8988T (cell line): ENCODE results near the gene PEX14.
A peak's percentile ranks its signal among the peaks of the same experiment; 100 is the strongest.
"Not testable (repeated sequence)": the region's sequence is repeated elsewhere in the genome, so short reads cannot be mapped to it uniquely, and the experiment has no call there.

Experiments
- DNase-seq: peaks from one replicate; pipeline ENCODE4 v3.0.0; 2011

The PEX14 gene

DNA sequence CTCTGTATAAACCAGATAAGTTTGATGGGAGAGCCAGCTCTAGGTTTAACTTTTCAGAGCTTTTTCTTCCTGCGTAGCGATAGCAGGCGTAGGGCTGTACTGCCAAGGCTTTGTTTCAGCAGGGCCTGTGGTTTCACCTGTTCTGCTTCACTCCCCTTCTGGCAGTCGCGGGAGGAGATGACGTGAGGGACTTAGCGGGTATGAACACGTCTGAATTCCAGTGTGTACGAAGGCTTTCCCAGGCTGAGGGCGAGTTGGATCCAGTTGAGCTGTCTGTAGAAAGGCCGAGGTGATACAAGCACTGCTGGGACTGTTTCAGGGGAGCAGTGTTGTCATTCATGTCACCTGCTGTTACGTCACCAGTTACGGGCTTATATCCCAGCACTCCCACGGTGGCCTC is 21.2 kb downstream of the PEX14 start:
- no peak for DNase-seq

DNA sequence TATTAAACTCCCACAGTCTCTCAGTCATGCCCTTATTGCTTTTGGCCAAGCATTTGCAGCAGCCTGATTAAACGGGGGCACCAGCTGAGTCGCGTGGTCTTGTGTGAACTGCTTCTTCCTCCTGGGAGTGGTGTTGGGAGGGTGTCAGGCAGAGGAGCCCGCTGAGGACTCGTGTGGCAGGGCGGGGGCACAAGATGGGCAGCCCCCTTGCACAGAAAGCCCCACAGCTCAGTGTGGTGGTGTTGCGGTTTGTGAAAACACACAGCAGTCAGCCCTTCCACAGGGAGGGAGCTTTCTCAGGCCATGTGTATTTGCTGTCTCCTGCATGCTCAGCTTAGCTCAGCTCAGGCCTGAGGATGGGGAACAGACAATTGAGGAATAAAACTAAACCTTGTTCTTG is 22.4 kb downstream of the PEX14 start:
- DNase-seq: no peak

DNA sequence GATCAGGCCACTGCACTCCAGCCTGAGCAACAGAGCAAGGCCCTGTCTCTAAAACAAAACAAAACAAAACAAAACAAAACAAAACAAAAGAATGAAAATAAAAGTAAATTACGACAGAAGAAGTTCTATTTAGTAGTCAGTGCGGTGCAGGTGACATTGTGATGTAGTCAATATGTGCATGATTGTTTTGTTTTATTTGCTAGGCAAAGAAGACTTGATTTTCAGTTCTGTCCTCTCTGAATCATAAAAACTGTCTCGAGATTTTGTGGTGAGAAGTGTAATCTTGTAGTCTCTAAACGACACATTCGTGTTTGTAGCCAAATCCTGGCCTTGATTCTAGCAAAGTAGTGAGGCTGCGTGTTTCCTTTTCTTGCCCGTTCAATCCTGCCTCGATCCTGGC is 23.5 kb downstream of the PEX14 start:
- DNase-seq: no peak

DNA sequence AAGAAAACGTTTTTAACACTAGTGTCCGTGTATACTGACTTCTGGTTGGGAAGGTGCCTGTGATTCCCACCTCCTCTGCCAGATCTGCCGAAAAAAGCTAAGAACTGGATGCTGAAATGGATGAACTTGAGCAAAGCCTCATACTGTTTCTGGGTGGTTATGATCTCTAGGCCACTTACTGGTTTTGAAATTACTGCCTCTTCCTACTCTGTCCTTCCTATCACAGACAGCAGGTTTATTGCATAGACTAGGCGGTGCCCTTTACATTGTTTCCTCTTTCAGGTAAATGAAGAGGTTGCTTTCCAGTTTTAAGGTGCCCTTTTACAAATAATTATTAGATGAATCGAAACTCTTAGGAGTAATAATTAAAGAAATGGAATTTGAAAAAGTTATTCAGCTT is 27.5 kb downstream of the PEX14 start:
- DNase-seq: no peak

DNA sequence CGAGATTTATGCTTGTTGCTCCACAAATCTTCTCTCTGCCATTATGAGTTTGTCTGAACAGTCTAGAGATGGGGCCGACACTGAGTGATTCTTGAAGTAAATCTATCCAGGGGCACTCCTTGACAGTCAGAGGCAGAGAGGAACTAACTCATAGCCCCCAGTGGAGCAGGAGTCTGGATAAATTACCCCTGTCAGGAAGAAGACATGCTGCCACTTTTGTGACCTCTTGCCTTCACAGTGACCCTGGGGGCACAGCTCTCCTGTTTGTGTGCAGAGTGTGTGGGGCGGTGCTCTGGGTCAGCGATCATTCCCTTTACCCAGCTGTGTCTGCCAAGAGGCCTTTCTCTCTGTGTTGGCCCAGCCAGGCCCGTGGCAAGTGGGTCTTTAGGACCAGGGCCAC is 29.5 kb downstream of the PEX14 start:
- no peak for DNase-seq

DNA sequence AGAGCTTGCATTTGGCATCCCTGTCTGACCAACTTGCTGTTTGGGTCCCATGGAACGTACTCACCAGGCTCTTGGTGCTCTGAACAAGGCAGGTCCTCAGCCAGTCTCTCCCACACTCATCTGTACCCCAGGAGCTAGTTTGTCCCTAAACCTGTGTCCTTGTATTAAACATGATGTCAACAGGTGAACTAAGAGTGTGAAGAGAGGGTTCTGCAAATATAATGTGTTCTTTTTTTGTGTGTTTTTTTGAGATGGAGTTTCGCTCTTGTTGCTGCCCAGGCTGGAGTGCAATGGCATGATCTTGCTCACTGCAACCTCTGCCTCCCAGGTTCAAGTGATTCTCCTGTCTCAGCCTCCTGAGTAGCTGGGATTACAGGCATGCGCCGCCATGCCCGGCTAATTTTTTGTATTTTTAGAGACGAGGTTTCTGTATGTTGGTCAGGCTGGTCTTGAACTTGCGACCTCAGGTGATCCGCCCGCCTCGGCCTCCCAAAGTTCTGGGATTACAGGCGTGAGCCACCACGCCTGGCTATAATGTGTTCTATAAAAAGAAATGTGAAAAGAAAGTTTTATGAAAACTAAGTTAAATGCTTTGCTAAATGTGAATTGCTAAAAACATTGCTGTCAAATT is 31.4 kb downstream of the PEX14 start:
- DNase-seq: not testable (repeated sequence)

DNA sequence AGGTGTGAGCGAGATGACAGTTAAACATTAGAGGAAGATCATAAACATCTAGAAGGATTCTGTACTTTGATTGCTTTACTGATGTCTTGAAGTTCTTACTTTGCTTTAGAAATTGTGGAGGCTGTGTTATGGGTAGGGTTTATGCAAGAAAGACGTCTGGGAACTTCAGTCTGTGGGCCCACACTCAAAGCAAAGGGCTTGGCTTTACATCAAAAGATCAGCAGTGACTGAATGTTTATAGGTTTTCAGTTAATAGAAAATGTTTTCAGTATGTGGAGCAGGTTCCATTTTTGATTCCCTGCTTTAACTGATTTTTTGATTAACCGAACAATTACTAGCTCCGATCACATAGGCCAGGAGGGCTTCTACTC is 31.9 kb downstream of the PEX14 start:
- no peak for DNase-seq

DNA sequence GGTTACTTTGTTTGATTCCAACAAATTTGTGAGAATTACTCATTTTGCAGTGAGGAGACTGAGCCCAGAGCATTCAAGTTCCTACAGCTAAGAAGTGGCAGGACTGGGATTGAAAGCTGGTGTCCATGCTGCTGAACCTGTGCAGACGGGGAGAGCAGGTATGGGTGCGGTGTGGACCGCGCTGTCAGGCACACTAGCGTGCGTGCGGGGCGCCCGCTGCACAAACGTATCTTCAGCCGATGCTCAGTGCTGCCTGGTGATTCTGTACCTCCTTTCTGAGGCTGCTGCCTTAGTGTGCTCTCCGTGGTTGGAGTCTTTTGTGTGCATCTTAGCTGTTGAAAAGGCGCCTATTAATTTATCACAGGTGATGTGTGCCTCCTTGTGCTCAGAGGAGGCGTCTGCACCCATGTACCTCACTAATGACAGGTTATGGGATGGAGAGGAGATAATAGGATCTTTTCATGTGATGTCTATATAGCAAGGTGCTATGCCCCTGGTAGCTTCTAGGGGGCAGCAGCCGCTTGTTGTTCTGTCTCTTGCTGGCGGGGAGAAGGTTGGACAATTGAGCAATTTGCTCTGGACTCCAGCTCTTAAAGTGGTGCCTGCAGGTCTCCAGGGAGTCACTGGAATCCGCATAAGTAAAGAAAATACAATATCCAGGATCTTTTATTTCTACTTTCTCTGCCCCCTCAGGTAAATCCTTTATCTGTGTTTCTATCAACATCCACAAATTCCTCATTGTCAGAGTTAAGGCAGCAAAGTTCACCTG is 32.5 kb downstream of the PEX14 start:
- DNase-seq: peak; percentile 29

DNA sequence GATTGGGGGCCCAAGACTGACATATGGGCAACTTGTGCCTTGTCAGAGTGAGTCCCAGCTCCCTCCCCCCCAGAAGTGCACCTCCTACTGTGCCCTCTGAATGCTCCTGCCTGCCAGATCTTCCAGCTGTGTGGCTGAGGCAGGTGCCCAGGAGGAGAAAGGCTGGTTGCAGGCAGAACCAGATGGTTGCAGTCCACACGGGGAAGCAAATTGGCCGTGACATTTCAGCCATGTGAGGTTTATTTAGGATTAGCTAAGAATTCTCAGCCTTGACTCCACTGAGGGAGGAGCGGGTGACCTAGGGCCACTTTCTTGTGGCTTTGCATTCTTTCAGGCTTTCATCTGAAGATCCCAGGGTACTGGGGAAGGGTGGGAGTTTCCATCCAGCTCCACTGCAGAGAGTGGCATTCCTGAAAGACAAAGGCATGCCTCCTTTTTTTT is 33.8 kb downstream of the PEX14 start:
- DNase-seq: no peak

DNA sequence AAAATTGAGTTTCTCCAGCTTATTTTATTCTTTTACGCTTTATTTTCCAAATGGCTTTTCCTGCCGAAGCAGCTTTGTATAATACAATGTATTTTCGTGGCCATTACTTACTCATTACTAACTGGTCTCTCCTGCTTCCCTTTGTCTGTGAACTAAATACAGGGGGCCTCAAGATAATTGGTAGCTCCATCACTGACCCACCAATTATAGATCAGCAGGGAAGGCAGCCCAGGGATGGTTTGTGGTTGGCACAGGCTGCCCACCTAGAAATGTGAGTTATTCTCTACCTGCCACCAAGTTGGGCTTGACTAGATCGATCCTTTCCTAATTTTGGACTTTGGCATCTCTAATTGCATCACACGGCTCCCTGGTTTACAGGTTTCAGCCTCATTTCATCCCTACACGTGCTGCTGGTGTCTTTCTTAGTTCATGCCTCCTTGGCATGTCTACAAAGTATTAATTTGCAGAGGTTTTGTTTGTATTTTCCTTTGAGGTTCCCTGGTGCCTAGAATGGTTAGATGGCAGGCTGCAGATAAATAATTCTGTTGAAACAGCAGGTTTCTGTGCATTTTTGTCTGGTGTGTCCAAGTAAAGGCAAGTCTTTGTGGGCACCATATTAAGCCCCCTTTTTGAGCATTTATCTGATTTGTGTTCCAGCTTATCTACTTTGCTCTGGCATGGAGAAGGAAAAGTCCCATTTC is 35.2 kb downstream of the PEX14 start:
- DNase-seq: no peak

DNA sequence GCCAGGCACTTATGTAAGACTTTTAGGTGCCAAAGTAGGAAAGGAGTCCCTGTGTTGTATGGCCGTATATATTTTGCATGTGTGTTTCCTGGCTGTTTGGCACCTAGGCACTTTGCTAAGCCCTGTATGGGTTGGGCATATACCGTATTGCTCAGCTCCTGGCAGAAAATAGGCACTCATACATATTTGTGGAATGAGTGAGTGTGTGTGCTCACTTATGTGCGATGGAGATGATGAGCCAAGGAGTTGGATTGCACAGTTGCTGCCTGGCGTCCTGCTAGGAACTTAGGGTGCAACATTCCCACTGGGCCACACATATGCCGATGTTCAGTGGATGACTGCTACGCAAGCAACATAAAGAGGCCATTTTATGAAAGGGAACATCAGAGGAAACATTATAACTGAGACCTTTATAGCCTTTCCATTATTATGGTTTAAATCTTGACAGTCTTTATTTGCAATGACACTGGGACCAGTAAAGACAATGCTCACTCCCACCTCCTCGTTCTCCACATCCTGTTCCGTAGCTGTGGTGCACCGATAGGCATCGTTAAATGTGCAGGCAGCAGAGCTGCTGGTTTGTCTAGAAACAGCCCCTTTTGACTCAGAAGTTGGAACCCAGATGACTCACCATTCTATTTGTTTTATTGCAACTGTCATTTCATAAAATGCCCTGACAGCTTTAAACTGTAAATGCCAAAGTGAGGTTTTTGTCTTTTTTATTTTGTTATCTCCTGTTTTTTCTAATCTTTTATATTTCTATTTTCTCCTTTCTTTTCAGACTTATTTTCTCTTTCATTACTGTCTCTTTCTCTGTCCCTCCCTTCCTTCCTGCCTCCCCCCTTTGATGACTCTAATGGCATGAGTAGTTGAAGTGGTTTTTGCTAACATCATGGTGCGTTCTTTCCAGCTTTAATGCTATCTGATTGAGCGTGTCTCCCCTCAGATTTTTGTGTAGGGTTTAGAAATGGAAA is 36.1 kb downstream of the PEX14 start:
- no peak for DNase-seq

DNA sequence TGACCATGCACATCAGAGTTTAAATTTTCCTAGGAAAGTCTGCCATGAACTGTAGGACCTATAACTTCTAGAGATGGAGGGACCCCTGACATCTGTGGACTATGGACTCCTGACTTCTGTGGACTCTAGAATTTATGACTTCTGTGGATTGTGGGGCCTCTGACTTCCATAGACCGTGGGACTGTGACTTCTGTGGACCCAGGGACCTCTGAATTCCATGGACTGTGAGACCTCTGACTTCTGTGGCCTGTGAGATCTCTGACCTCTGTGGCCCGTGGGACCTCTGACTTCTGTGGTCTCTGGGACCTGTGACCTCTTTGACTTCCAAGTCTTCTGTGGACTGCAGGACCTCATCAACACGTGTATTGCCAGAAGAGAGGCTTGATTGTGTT is 36.7 kb downstream of the PEX14 start:
- DNase-seq: no peak

DNA sequence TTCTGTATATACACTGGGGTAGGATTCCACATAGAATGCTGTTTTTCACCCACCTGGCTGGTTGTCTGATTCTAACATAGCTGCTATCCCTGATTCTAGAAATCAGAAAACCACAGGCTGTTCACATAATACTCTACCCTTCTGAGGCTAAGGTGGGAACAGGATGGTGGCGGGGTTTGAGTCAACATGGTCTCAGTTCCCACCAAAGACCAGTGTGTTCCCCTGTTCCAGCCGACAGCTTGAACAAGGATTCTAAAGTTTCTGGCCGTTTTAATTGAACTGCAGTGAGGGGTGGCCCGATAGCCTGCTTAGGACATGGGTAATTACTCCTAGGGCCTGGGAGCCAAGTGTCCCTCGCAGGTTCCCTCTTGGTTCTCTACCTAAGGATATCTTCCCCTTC is 38.4 kb downstream of the PEX14 start:
- DNase-seq: no peak

DNA sequence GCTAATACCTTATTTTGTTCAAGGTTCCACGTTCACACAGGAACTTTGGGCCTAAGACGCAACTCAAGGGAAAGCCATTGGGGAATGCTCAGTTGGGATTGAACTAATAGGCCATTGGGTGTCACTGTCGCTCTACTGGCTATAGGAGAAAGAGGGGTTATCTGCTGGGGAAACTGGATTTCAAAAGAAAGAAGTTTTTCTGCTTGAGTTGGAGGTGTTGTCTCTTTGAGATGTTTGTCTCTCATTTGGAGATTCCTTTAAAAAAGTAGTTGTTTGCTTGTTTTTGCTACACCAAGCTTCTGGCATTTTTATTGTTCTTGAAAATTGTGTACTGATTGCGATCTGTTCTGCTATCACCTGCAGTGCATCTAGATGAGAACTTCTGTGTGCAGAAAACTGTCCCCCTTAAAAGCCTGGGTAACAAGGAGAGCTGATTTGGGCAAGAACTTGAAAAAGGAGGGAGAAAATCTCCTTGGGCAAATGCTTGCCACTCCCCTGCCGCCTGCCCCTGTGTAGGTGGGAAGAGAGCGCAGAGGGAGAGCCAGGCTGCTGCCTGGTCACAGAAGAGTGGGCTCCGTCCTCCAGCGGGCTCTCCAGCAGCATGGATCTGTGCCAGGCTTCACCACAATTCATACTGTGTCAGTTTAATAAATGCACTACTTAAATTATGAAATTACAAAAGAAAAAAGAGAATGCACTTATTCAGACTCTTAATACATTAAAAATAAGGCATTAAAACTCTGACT is 39.9 kb downstream of the PEX14 start:
- DNase-seq: no peak

DNA sequence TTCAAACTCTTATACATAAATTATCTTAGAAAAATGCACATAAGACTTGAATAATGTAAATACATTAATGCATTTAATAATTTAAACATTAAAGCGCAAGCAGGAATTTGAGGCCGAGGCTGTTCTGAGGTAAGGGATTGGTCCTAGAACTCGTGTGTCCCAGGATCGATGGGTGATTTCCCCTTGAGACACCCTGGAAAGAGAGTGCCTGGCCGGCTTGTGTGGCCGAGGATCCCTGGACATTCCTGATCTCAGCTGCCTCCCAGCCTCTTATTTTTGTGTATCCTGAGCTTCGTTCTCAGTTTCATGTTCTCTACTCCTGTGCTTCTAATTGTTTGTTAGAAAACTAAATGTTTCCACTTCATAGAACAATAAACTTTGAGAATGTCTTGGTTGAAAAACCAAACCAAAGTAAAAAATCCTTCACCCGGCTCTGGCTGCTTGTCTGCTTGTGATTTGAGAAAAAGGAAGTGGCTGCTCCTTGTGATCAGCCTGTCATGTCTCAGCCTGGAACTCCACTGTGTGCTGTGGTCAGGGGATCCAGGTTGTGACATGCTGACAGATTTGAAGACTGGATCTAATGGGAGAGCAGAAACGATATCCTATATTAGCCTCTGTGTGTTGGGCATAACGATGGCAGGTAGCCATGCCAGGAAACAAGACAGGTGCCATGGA is 40.7 kb downstream of the PEX14 start:
- DNase-seq: no peak

DNA sequence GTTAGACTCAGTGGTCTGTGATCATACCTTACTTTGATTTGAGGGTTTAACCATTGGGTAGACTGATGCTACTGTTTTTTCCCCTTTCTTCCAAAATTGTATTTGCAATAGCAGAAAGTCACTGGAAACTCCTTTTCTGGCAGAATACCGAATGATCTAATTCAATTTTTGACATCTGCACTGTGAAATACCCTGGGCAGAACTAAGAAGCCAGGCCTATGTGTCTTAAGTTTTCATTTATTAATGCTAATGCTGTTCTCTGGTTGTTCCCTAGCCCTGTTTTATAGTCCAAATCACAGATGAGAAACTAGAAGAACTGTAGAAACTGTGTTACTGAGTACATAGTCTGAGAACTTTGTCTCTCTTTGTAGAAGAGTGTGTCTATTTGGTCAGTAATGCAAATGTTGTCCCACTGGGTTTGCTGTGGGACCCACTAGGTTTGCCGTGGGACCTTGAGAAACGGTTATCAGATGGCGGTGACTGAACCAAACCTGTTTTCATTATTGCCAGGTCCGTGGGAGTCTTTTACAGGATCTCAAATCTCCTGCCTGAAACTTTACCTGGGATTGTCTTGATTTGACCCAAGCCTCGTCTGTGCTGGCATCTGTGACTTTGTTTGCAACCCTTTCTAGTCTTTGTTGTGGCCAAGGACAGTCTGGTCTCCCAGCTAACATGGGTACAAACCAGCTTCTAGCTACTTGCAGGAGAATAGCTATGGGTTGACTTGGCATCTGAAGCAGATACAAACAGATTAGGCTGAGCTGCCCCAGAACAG is 41.4 kb downstream of the PEX14 start:
- DNase-seq: no peak

DNA sequence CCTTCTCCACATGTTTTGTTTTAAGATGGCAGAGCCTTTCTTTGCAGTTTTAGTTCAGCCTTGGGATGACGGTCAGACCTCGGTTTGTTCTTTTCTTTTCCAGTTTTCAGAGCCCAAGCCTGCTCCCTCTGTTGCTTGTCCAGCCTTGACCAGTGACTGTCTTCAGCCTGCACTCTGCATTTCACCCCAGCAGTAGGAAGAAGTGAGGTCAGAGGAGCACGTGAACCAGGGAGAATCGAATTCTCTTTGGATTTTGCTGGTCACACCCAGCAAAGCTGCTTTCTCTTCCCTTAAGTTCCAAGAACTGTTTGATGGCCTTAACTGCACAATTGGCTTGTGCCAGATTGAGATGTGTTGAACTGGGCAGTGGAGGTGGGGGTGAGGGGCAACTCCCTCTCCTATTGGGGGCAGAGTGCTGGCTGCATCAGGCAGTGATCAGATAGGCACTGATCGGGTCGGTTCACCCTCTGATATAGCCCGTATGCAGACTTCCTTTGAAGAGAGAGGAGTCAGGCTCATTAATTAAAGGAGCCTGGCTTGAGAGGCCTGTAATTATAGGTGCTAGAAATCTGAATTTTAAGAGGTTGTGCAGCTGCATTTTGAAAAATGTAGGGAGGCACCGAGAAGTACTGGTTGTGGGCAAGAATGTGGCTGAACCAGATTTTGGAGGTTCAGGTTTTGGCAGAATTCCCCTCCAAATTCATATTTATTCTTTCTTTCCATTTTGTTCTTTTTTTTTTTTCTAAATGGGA is 42.4 kb downstream of the PEX14 start:
- no peak for DNase-seq

DNA sequence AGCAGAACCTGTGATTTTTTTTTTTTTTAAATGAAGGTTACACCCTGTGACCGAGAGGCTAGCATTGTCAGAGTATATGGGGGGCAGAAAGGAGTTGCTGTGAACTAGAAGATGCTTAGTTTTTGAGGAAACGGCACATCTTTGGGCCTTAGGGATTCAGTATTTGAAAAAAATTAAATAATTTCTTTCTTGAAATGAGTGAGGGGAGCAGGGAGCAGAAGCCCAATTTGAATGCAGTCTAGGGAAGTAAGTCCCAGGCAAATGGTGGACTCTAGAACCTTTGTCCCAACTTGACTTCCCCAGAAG is 42.9 kb downstream of the PEX14 start:
- no peak for DNase-seq

DNA sequence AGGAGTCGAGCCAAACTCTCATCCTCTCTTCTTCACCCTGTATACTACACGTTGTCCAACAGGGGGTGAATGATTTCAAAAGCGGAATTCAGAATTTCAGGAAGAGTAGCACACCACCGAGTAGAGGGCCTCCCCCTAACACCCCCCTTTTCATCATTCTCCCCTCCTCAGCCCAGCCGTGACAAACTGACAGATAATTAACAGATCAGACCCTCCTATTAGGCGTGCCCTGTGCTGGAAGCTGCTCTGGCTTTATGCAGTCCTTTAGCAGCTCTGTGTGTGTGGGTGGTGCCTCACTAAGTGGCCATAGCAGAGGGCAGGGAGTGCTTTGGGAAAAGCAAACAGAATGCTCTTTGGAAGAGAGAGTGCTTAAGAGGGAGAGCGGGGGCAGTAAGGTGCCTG is 44.3 kb downstream of the PEX14 start:
- no peak for DNase-seq

DNA sequence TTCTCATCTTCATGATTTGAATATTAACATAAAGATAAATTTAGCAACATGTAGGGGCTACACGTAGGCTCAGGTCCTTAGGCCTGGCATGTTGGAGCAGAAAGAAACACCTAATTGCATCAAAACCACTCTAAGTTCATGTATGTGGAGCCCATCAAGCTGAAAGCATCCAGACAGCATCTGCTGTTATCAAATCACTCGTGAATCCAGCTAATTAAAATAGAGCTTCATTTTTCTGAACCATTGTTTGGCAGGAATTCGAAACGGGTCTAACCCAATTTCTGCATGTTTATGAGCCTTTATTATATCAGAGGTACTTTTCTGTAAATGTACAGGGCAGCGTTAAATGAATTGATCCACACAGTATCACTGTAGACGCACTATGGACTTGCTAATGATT is 45.7 kb downstream of the PEX14 start:
- DNase-seq: no peak
